ENCODE data around the gene OGG1.

Gene OGG1

GRCh38 chr3:9742560-9742959, 7.2 kb upstream of the OGG1 start:
- TF ChIP-seq CTCF (IDR thresholded peaks at IDR 0.05; ENCODE audit: low read depth, low read length) = no peak
- peaks cover 54% of the 10 kb centered on the region for H3K36me3 ChIP-seq

DNA sequence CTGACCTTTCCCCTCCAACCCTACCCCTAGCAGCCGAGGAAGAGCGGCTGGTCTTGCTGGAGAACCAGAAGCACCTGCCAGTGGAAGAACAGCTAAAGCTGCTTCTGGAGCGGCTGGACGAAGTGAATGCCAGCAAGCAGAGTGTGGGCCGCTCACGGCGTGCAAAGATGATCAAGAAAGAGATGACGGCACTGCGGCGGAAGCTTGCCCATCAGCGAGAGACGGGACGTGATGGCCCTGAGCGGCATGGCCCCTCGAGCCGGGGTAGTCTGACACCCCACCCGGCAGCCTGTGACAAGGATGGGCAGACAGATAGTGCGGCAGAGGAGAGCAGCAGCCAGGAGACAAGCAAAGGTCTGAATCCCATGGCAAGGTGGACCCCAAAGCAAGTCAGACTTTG, 6.2 kb upstream of the OGG1 start:
- H3K27me3 ChIP-seq = no peaks in the 10 kb centered on the region
- no peaks in the 10 kb centered on the region for H3K4me1 ChIP-seq
- H3K9me3 ChIP-seq = no peaks in the 10 kb centered on the region
- H3K36me3 ChIP-seq = peaks cover 50% of the 10 kb centered on the region
- no peak overlapping the region for H3K4me3 ChIP-seq (ENCODE audit: low read depth, low read length)
- DNase-seq = no peak
- no peak for TF ChIP-seq CTCF (IDR thresholded peaks at IDR 0.05; ENCODE audit: low read depth, low read length)

More at GRCh38 chr3:9742560-9742959, 7.2 kb upstream of the OGG1 start:
- Histone ChIP-seq H3K4me3 (ENCODE audit: low read depth, low read length) (no peak overlapping the region), H3K4me1 (no peaks in the 10 kb centered on the region), H3K9me3 (no peaks in the 10 kb centered on the region), H3K27me3 (no peaks in the 10 kb centered on the region)
- no peak for DNase-seq

DNA sequence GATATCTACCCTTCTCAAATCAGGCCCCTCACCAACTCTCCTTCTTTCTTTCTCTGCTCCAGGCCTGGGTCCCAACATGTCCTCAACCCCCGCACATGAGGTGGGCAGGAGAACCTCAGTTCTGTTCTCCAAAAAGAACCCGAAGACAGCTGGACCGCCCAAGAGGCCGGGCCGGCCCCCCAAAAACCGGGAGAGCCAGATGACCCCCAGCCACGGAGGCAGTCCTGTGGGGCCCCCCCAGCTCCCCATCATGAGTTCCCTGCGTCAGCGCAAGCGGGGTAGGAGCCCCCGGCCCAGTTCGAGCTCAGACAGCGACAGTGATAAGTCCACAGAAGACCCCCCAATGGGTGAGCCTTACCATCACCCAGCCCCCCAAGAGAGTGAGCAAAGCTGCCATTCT, 5.6 kb upstream of the OGG1 start:
- H3K4me1 ChIP-seq = no peaks in the 10 kb centered on the region
- no peak for TF ChIP-seq CTCF (IDR thresholded peaks at IDR 0.05; ENCODE audit: low read depth, low read length)
- H3K27me3 ChIP-seq = no peaks in the 10 kb centered on the region
- peaks cover 47% of the 10 kb centered on the region for H3K36me3 ChIP-seq
- no peak for DNase-seq
- no peaks in the 10 kb centered on the region for H3K9me3 ChIP-seq
- no peak overlapping the region for H3K4me3 ChIP-seq (ENCODE audit: low read depth, low read length)

- H3K9me3 ChIP-seq = no peaks in the 10 kb centered on the region
- no peak for DNase-seq
- H3K4me3 ChIP-seq (ENCODE audit: low read depth, low read length) = no peak overlapping the region
- TF ChIP-seq CTCF (IDR thresholded peaks at IDR 0.05; ENCODE audit: low read depth, low read length) = no peak
- peaks cover 40% of the 10 kb centered on the region for H3K36me3 ChIP-seq
- no peaks in the 10 kb centered on the region for H3K4me1 ChIP-seq
- no peaks in the 10 kb centered on the region for H3K27me3 ChIP-seq
These were observed 4.2 kb upstream of the OGG1 start for GRCh38 chr3:9745521-9745920.

GRCh38 chr3:9746330-9746729, 3.4 kb upstream of the OGG1 start:
- no peaks in the 10 kb centered on the region for H3K4me1 ChIP-seq
- H3K9me3 ChIP-seq = no peaks in the 10 kb centered on the region
- no peaks in the 10 kb centered on the region for H3K27me3 ChIP-seq
- no peak overlapping the region for H3K4me3 ChIP-seq (ENCODE audit: low read depth, low read length)
- no peak for DNase-seq
- no peak for TF ChIP-seq CTCF (IDR thresholded peaks at IDR 0.05; ENCODE audit: low read depth, low read length)
- peaks cover 37% of the 10 kb centered on the region for H3K36me3 ChIP-seq

DNA sequence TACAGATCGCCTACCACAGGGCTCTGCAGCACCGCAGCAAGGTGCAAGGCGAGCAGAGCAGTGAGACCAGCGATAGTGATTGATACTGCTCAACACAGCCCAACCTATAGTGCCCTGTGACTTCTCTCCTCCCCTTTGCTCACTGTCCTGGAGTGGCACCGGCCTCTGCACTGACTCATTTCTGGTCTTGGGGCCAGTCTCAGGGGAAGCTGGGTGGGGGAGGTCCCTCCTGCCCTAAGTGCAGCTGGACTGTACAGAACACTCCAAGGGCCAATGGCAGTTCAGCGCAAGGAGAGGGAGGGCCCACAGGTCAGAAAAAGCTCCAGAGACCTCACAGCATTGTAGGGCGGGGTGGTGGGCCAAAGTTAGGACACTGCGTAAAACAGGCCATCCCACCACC, 2.5 kb upstream of the OGG1 start:
- no peak for TF ChIP-seq CTCF (IDR thresholded peaks at IDR 0.05; ENCODE audit: low read depth, low read length)
- Histone ChIP-seq H3K36me3 (peaks cover 37% of the 10 kb centered on the region), H3K4me3 (ENCODE audit: low read depth, low read length) (no peak overlapping the region), H3K27me3 (no peaks in the 10 kb centered on the region), H3K4me1 (no peaks in the 10 kb centered on the region), H3K9me3 (no peaks in the 10 kb centered on the region)
- no peak for DNase-seq

All from BE2C (cell line).